HG03060 (cell line): ENCODE data around the gene URGCP.
A peak's percentile ranks its signal among the peaks of the same experiment; 100 is the strongest.

Experiments
- ATAC-seq: cut with Tn5 transposase; IDR thresholded peaks from one replicate; pipeline ENCODE4 v1.9.1; 2021; ENCODE audit warnings: low read depth, moderate number of reproducible peaks; ENCODE audit not compliant: unreplicated experiment

URGCP gene, protein sequence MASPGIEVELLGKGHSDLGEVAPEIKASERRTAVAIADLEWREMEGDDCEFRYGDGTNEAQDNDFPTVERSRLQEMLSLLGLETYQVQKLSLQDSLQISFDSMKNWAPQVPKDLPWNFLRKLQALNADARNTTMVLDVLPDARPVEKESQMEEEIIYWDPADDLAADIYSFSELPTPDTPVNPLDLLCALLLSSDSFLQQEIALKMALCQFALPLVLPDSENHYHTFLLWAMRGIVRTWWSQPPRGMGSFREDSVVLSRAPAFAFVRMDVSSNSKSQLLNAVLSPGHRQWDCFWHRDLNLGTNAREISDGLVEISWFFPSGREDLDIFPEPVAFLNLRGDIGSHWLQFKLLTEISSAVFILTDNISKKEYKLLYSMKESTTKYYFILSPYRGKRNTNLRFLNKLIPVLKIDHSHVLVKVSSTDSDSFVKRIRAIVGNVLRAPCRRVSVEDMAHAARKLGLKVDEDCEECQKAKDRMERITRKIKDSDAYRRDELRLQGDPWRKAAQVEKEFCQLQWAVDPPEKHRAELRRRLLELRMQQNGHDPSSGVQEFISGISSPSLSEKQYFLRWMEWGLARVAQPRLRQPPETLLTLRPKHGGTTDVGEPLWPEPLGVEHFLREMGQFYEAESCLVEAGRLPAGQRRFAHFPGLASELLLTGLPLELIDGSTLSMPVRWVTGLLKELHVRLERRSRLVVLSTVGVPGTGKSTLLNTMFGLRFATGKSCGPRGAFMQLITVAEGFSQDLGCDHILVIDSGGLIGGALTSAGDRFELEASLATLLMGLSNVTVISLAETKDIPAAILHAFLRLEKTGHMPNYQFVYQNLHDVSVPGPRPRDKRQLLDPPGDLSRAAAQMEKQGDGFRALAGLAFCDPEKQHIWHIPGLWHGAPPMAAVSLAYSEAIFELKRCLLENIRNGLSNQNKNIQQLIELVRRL

DNA sequence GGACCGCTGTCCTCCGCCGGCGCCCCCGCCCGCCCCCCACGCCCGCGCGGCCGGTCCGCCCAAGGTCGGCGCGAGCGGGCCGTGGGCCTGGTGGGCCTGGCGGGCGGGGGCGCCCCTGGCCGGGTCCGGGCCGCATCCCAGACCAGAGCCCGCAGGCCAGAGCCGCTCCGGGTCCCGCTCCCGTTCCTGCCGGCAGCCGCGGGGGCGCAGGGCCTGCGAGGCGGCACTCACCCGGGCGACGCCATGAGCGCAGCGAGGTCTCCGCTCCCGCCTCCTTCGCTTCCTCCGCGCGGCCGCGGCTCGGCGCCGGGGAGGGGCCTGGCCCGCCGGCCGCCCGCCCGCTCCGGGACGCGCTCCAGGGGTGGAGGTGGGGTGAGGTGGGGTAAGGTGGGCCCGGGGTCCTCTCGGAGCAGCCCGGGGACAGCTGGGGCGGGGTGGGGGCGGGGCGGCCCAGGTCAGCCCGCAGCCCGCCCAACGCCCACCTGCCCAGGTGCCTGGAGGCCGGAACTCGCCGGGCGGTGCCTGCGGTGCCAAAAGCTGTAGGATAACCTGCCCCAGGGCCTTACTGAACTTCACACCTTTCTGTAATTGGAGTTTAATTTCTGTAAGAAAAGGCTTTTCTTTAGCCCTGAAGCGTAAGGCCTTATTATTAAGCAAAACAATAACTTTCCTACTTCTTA, at the start of gene URGCP:
TSS of gene URGCP (minus strand) at position 266 of the 680 bp plus-strand sequence. CDS start at position 245, 21 bp downstream.
- no peak for ATAC-seq

- ATAC-seq = no peak
Measured at GRCh38 chr7:43956027-43956426, 49.6 kb upstream of the URGCP start.

- ATAC-seq = no peak
Measured at GRCh38 chr7:43954524-43955228, 48.3 kb upstream of the URGCP start.

DNA sequence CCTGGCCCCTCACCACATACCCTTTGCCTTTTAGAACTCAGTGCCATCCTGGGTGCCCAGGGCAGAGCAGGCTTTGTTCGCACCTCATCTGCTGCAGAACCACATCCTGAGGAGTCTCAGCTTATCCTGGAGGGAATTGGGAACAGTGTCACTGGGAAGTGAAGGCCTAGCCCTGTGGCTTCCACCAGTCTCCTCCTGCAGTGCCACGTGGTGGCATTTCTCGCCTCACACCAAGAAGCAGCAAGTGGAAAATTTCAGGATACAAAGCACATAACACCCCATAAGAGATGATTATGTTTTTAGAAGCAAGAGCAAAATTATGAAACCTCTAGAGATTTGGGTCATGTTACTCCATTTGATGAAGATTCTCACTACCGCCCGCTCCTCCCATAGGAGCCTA, 46.7 kb upstream of the URGCP start:
- no peak for ATAC-seq

- no peak for ATAC-seq
Measured at GRCh38 chr7:43952028-43952427, 45.6 kb upstream of the URGCP start.

- ATAC-seq = no peak
Measured at GRCh38 chr7:43944286-43944685, 37.9 kb upstream of the URGCP start.

DNA sequence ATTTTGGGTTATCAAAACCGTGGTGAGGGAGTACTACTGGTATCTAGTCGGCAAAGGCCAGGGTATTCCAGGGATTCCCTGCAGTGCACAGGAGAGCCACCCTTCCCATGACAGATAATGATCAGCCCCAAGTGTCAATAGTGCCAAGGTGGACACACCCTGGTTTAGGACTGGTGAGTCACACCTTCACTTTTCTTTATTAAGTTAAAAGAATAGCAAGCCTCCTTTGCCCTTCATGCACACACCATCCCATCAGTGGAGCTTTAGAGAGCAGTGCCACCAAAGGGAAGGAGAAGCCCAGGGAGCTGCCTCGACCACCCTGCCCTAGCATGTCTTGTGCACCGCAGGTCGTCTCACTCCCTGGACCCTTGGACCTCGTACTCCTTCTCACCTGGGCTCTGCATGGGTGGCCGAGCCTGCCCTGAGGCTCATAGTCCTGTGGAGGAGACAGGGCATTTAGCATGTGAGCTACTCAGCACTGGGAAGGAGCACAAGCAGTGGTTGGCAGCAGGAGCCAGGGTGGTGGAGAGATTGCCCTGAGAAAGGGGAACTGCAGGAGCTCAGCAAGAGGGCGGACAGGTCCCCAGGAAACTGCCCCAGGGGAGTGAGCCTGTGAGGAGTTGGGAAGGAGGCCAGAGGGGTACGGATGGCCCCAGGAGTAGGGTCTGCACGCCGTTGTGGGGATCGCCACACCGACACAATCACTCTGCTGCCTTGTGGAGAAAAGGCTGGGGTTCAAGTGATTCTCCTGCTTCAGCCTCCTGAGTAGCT, 37.2 kb upstream of the URGCP start:
- ATAC-seq = no peak

DNA sequence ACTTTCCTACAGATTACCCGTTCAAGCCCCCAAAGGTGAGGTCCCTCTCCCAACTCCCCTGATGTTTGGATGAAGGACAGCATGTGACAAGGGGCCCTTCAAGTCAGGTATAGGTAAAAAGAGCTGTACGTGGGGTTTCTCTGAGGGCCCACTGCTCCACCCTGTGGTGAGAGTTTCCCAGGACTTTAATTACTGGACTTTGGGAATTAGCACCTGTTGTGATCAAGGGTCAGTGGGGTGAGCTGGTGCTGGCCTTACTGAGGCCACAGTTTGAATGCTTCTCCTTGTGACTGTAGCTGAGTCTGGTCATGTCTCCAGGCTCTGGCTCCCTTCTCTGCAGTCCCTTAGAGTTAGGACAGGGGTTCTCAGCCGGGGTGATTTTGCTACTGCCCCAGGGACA, 36.6 kb upstream of the URGCP start:
- ATAC-seq = no peak

DNA sequence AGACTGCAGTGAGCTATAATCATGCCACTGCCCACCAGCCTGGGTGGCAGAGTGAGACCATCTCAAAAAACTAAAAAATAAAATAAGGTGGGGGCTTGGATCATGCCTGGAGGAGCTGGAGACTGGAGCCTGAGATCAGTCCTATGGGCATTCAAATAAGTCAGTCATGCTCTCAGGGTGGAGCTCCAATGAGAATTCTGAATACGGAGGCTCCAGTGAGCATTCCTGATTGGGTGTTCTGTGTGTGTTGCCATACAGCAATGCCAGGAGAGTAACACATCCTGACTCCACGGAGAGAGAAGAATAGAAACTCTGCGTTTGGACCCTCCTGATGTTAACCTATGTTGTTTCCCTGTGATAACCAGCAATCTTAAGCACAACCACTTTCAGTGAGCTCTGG, 35.9 kb upstream of the URGCP start:
- ATAC-seq = no peak

- ATAC-seq = no peak
Measured at GRCh38 chr7:43938892-43939482, 32.6 kb upstream of the URGCP start.

DNA sequence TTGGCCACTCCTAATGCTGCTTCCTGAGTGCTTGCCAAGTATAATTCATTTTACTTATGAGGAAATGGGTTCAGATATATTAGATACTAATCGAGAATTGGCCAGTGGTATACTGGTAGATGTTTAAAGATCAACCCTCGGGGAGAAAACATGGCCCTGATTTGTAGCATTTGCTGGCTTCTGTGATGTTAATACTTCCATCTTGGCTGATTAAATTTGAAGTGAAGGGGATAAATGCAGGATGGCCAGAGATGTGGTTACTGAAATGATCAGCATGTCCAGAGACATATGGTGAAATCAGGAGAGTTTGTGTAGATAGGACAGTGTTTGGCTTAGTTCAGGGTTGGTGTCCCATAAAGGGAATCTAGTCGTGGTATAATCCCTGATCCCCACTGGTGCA, 31.0 kb upstream of the URGCP start:
- no peak for ATAC-seq

DNA sequence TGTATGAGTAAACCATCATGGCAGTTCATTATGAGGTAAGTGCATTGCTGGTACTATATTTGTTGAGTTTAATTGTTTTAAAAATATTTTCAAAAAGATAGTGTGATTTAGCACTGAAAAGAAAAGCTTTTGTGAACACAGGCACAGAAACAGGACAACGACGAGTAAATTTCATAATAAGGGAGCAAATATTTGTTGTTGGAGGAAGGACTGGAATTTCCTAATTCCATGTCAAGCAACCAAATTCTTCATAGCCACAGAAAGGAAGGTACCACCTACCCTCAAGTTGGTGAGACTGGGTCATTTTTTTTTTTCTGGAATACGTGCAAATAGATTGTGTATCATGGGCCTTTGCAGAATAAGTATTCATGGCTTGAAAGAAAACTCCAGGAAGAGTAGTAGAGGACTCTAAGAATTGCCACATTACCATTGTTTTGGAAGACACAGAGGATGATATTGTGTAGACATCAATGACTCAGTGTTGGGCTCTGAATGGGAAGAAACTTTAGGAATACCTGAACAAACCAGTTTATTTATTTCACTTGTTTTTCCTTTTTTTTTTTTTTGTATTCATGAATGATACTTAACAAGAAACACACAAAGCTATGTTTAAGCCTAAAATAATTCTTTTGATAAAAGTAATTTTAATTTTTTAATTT, 27.6 kb upstream of the URGCP start:
- no peak for ATAC-seq

DNA sequence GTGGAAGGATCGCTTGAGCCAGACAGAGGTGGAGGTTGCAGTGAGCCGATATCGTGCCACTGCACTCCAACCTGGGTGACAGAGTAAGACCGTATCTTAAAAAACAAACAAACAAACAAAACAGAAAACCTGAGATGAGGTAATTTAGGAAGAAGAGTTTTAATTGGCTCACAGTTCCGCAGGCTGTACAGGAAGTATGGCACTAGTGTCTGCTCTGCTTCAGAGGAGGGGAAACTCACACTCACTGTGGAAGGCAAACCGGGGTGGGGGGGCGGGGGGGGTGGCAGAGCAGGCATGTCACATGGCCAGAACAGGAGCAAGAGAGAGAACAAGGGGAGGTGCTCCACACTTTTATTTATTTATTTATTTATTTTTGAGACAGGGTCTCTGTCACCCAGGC, 24.9 kb upstream of the URGCP start:
- no peak for ATAC-seq

- ATAC-seq = no peak
Measured at GRCh38 chr7:43929529-43930457, 23.4 kb upstream of the URGCP start.

GRCh38 chr7:43927810-43928209, 21.4 kb upstream of the URGCP start:
- ATAC-seq = no peak

- ATAC-seq = no peak
Measured at GRCh38 chr7:43926798-43927123, 20.4 kb upstream of the URGCP start.

DNA sequence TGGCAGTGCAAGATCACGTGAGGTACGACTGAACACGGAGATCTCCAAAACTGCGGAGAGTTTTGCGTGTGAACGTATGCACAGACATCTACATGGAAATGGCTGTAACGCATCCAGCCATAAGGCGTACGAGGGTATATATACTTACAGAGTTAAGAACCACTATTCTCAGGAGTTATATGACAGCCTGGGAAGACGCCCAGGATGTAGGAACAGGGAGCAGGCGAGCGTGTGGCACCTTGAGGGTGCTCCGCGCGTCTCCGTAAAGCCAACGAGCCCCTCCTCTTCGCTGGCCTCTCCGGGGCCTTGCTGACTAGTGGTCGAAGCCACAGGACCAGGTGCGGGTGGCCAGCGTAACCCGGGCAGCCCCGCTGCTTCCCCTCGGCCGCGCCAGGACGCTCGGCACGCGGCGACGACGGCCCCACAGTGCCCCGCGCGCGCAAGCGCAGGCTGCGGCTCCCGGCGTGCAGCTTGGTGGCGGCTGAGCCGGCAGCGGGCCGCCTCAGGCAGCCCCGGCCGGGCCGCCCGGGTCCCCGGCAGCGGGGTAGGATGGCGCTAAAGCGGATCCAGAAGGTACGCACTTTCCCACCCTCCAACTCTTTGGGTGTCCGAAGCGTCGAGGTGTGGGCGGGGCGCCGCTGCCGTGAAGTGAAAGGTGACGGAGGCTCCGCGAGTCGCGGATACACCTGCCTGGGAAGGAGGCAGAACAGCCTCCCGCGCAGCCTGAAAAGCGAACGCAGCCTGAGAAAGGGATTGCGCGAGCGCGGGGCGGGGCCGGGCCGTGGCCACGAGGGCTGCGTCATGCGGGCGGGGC, 19.8 kb upstream of the URGCP start, which contains the start of gene UBE2D4:
TSS of gene UBE2D4 (plus strand) at position 453 of the 814 bp plus-strand sequence. CDS start at position 550, 97 bp downstream.
- ATAC-seq = peak; percentile 68
